ENCODE measurements around the gene FSTL4. TPM values are rescaled to one million over a fixed set of nuclear protein-coding genes. Genes with fewer than 3 reads are reported as not detected.
A peak's percentile ranks its signal among the peaks of the same experiment; 100 is the strongest.

Gene FSTL4
- total RNA-seq, 1 donor from 2014 or later: not detected

DNA sequence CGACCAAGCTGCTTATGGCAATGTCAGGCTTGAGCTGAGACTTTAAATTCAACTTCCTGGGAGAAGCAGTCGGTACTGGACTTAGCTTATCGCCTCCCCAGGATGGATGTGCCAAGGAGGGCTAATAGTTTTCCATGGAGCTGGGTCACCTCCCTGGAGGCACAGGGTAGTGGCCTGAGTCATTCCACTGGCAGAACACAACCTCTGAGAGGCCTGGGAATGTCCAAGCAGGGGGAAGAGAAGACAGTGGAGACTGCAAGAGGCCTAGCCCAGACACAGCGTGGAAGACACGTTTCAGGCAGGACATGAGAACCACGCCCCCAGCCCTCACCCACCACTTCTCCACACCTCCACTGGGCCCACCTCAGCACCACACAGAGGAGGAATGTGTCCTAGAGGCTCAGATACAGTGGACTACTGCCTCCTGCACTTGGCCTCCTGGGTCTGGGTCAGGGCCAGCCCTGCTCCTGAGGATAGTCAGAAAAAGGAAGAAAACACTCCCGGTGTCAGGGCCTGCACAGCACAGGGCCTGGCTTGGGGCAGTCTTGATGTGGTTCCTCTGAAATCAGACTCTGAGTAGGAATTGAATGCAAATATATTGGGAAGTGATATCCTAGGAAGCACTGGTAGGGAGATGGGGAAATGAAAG lies 171.8 kb downstream of the FSTL4 start:
- H3K9me3 ChIP-seq (replicated peaks): no peaks in the 10 kb centered on the region
- peak overlapping the region; percentile 50 for H3K27ac ChIP-seq (replicated peaks)
- intact Hi-C loops (cut with micrococcal nuclease): no loop called here
- no peak overlapping the region for H3K4me3 ChIP-seq
- H3K4me1 ChIP-seq: no peaks in the 10 kb centered on the region
- no peak for DNase-seq
- TF ChIP-seq, protein P1, sequence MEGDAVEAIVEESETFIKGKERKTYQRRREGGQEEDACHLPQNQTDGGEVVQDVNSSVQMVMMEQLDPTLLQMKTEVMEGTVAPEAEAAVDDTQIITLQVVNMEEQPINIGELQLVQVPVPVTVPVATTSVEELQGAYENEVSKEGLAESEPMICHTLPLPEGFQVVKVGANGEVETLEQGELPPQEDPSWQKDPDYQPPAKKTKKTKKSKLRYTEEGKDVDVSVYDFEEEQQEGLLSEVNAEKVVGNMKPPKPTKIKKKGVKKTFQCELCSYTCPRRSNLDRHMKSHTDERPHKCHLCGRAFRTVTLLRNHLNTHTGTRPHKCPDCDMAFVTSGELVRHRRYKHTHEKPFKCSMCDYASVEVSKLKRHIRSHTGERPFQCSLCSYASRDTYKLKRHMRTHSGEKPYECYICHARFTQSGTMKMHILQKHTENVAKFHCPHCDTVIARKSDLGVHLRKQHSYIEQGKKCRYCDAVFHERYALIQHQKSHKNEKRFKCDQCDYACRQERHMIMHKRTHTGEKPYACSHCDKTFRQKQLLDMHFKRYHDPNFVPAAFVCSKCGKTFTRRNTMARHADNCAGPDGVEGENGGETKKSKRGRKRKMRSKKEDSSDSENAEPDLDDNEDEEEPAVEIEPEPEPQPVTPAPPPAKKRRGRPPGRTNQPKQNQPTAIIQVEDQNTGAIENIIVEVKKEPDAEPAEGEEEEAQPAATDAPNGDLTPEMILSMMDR (IDR thresholded peaks at IDR 0.05; ENCODE audit: borderline replicate concordance): no peak
- H3K36me3 ChIP-seq: no peaks in the 10 kb centered on the region
- peaks cover 17% of the 10 kb centered on the region for H3K27me3 ChIP-seq (ENCODE audit: low read depth)

DNA sequence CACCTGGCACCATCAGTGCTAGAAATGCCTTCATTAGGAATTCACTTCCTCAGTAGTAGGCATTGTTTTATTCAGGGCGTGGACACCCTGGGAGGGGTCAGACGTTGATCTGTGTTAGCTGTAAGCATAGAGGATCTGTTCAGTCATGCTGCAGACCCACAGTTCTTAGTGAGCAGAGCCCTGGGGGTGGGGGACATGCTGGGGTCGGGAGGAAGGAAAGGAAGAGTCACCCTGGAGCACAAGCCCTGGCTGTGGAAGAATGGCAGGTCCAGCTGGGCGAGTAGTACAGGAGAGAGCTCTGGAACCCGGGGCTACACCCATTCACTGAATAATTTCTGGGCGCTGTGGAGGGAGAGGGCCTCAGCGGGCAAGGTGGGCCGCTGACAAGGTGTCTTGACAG lies 172.5 kb downstream of the FSTL4 start:
- Histone ChIP-seq H3K4me1 (no peaks in the 10 kb centered on the region), H3K27me3 (ENCODE audit: low read depth) (peaks cover 17% of the 10 kb centered on the region), H3K27ac (replicated peaks) (peak overlapping the region; percentile 50), H3K36me3 (no peaks in the 10 kb centered on the region), H3K4me3 (no peak overlapping the region), H3K9me3 (replicated peaks) (no peaks in the 10 kb centered on the region)
- intact Hi-C loops (cut with micrococcal nuclease): no loop called here
- DNase-seq: no peak
- TF ChIP-seq, protein P1 (IDR thresholded peaks at IDR 0.05; ENCODE audit: borderline replicate concordance): no peak

DNA sequence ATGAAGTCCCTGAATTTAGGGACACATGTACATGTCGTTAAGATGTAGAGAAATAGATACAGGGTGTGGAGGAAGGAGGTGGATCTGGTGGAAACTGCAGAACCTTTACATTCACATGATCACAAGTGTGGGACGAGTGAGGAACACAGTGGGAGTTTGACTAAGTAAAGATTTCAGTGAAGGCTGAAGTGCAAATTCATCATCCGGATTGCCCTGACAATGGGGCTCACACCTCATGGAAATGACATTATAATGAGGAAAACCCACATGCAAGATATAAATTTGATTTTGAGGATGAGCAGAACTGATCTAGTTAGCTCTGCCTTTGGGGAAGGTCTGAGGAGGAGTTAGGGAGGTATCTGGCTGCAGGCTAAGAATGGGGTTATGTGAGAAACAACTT lies 173.9 kb downstream of the FSTL4 start:
- Histone ChIP-seq H3K27me3 (ENCODE audit: low read depth) (peaks cover 17% of the 10 kb centered on the region), H3K36me3 (no peaks in the 10 kb centered on the region), H3K9me3 (replicated peaks) (no peaks in the 10 kb centered on the region), H3K4me1 (no peaks in the 10 kb centered on the region), H3K4me3 (no peak overlapping the region), H3K27ac (replicated peaks) (no peak overlapping the region)
- intact Hi-C loops (cut with micrococcal nuclease): no loop called here
- TF ChIP-seq, protein P1 (IDR thresholded peaks at IDR 0.05; ENCODE audit: borderline replicate concordance): no peak
- no peak for DNase-seq

DNA sequence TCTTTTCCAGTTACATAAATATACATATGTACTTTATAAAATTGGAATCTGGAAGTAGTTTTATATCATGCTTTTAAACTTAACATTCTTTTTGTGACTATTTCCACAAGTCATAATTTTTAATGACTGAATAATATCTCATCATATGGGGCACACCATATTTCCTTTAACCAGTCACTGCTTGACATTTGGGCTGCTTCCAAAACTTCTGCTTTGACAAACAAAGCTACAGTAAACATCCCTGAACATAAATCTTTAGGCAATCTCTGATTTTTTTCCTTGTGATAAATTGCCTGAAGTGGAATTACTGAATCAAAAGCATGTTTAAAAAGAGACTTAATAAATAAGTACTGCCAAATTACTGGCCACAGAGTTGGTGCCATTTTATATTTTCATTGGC lies 178.0 kb downstream of the FSTL4 start:
- no peaks in the 10 kb centered on the region for H3K9me3 ChIP-seq (replicated peaks)
- intact Hi-C loops (cut with micrococcal nuclease): no loop called here
- H3K27ac ChIP-seq (replicated peaks): no peak overlapping the region
- no peak overlapping the region for H3K4me3 ChIP-seq
- peaks cover 10% of the 10 kb centered on the region for H3K27me3 ChIP-seq (ENCODE audit: low read depth)
- no peaks in the 10 kb centered on the region for H3K4me1 ChIP-seq
- TF ChIP-seq, protein P1 (IDR thresholded peaks at IDR 0.05; ENCODE audit: borderline replicate concordance): no peak
- no peaks in the 10 kb centered on the region for H3K36me3 ChIP-seq
- DNase-seq: no peak

DNA sequence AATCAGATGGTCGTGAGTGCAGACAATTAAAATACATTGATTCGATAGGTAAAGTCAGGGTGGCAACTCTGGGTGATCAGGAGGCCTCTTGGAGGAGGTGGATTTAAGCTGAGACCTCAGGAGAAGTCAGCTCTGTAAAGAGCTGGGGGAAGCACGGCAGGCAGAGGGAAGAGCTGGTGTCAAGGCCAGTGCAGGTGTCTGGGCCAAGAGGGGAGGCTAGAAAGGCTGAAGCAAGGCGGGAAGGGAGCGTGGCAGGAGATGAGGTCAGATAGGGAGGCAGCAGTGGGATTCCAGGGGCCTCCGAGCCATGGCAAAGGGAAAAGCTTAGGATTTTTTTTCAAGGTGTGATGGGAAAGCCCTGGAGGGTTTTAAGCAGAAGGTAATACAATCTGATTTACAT lies 178.7 kb downstream of the FSTL4 start:
- H3K36me3 ChIP-seq: no peaks in the 10 kb centered on the region
- no peak overlapping the region for H3K27ac ChIP-seq (replicated peaks)
- intact Hi-C loops (cut with micrococcal nuclease): no loop called here
- H3K9me3 ChIP-seq (replicated peaks): no peaks in the 10 kb centered on the region
- TF ChIP-seq, protein P1 (IDR thresholded peaks at IDR 0.05; ENCODE audit: borderline replicate concordance): no peak
- no peak overlapping the region for H3K4me3 ChIP-seq
- H3K4me1 ChIP-seq: no peaks in the 10 kb centered on the region
- no peak for DNase-seq
- H3K27me3 ChIP-seq (ENCODE audit: low read depth): peaks cover 15% of the 10 kb centered on the region
